Measurements from ENCODE around the gene BPIFB3. TPM values are rescaled to one million over a fixed set of nuclear protein-coding genes. Genes with fewer than 3 reads are reported as not detected.

The BPIFB3 gene
- total RNA-seq, 1 donor from 2014 or later, result not detected

GRCh38 chr20:33014336-33015113 is 39.2 kb upstream of the BPIFB3 start:
- peaks cover 20% of the 10 kb centered on the region for H3K27me3 Mint-ChIP-seq (ENCODE audit: insufficient read depth, low read depth)

GRCh38 chr20:33015114-33015484 is 38.6 kb upstream of the BPIFB3 start:
- Histone ChIP-seq H4K20me1 (ENCODE audit: low read depth) (no peaks in the 10 kb centered on the region), H3K27me3 (no peaks in the 10 kb centered on the region), H3K4me3 (no peak overlapping the region), H3K27ac (no peak overlapping the region), H2AFZ (replicated peaks) (no peak overlapping the region), H3F3A (ENCODE audit: low read depth) (no peaks in the 10 kb centered on the region), H3K4me2 (no peak overlapping the region), H3K36me3 (no peaks in the 10 kb centered on the region), H3K9ac (no peak overlapping the region), H3K4me1 (no peaks in the 10 kb centered on the region), H3K79me2 (ENCODE audit: low read depth) (no peaks in the 10 kb centered on the region), H3K9me3 (ENCODE audit: low read depth) (no peaks in the 10 kb centered on the region)
- Mint-ChIP-seq H3K9me3 (no peaks in the 10 kb centered on the region), H3K27me3 (ENCODE audit: insufficient read depth, low read depth) (peaks cover 22% of the 10 kb centered on the region), H3K27ac (no peak overlapping the region), H3K4me1 (peaks cover 21% of the 10 kb centered on the region), H3K36me3 (no peaks in the 10 kb centered on the region), H3K4me3 (no peak overlapping the region)
- TF ChIP-seq EZH2 (IDR thresholded peaks at IDR 0.05) (no peak), EZH2phosphoT487 (IDR thresholded peaks at IDR 0.05) (no peak), CTCF (IDR thresholded peaks at IDR 0.05) (no peak)
- no peak for DNase-seq (ENCODE audit: low spot score)

More at GRCh38 chr20:33014336-33015113, 39.2 kb upstream of the BPIFB3 start:
- Mint-ChIP-seq H3K4me1 (peaks cover 27% of the 10 kb centered on the region), H3K27ac (no peak overlapping the region), H3K9me3 (no peaks in the 10 kb centered on the region), H3K4me3 (no peak overlapping the region), H3K36me3 (no peaks in the 10 kb centered on the region)
- no peak for TF ChIP-seq EZH2phosphoT487 (IDR thresholded peaks at IDR 0.05)
- no peak for TF ChIP-seq CTCF (IDR thresholded peaks at IDR 0.05)
- TF ChIP-seq EZH2 (IDR thresholded peaks at IDR 0.05), result no peak
- H3K27ac ChIP-seq, result no peak overlapping the region
- no peaks in the 10 kb centered on the region for H3K4me1 ChIP-seq
- DNase-seq (ENCODE audit: low spot score), result peak; percentile 10
- no peak overlapping the region for H3K4me2 ChIP-seq
- H3K36me3 ChIP-seq, result no peaks in the 10 kb centered on the region
- H2AFZ ChIP-seq (replicated peaks), result no peak overlapping the region
- H3K27me3 ChIP-seq, result no peaks in the 10 kb centered on the region
- no peaks in the 10 kb centered on the region for H3K9me3 ChIP-seq (ENCODE audit: low read depth)
- no peak overlapping the region for H3K9ac ChIP-seq
- H3K79me2 ChIP-seq (ENCODE audit: low read depth), result no peaks in the 10 kb centered on the region
- no peaks in the 10 kb centered on the region for H4K20me1 ChIP-seq (ENCODE audit: low read depth)
- H3F3A ChIP-seq (ENCODE audit: low read depth), result no peaks in the 10 kb centered on the region
- no peak overlapping the region for H3K4me3 ChIP-seq

DNA sequence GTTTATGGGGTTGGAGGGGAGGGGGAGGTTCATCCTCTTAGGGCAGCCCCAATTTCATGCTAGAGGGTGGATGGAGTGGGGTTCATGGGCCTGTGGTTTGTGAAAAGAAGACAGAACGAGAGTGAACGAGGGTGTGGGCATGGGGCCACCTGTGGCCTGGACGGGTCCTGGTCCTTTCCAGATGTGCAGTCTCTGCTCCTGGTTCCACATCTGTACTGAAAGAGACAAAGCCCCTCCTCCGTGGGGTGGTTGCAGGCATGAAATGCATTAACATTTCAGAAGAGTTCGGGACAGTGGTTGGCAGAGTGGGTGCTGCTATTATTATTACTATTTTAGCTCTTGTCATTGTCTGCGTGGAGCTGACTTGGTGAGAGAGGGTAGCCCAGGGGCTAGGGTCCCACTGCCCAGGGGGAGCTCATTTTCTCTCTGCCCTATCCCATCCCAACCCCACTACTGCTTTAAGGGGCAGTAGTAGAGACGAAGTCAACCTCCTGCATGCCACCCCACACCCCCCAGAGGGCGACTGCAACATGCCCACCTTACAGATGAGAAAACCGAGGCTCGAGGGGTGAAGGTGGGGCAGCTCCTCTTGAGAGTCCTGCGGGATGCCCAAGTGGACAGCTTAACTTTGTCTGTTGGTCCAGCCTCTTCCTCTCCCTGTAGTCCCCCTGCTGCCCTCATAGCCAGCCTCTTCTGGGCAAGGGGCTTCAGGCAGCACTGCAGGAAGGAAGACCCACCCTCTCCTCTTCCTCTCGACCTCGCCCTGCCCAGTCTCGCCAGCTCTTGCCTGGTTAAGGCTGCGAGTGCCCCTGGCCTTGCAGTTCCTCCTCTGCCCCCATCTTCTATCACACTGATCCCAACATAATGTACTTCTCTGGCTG is 37.8 kb upstream of the BPIFB3 start:
- no peak overlapping the region for H2AFZ ChIP-seq (replicated peaks)
- Mint-ChIP-seq H3K27ac (no peak overlapping the region), H3K4me3 (no peak overlapping the region), H3K36me3 (no peaks in the 10 kb centered on the region), H3K4me1 (peaks cover 19% of the 10 kb centered on the region), H3K9me3 (no peaks in the 10 kb centered on the region), H3K27me3 (ENCODE audit: insufficient read depth, low read depth) (peaks cover 20% of the 10 kb centered on the region)
- H4K20me1 ChIP-seq (ENCODE audit: low read depth), result no peaks in the 10 kb centered on the region
- H3K4me3 ChIP-seq, result no peak overlapping the region
- TF ChIP-seq EZH2phosphoT487 (IDR thresholded peaks at IDR 0.05), result no peak
- no peak for TF ChIP-seq CTCF (IDR thresholded peaks at IDR 0.05)
- no peak for TF ChIP-seq EZH2 (IDR thresholded peaks at IDR 0.05)
- no peaks in the 10 kb centered on the region for H3K9me3 ChIP-seq (ENCODE audit: low read depth)
- H3K36me3 ChIP-seq, result no peaks in the 10 kb centered on the region
- H3K27me3 ChIP-seq, result no peaks in the 10 kb centered on the region
- H3K4me1 ChIP-seq, result no peaks in the 10 kb centered on the region
- no peaks in the 10 kb centered on the region for H3F3A ChIP-seq (ENCODE audit: low read depth)
- H3K9ac ChIP-seq, result no peak overlapping the region
- H3K4me2 ChIP-seq, result no peak overlapping the region
- H3K79me2 ChIP-seq (ENCODE audit: low read depth), result no peaks in the 10 kb centered on the region
- no peak for DNase-seq (ENCODE audit: low spot score)
- H3K27ac ChIP-seq, result no peak overlapping the region

Data from neural progenitor cell (in vitro differentiated cells).